AG10803 (cell line): ENCODE measurements around the gene CTAG1B.

Experiments used
- DNase-seq: peaks from one replicate; pipeline ENCODE4 v3.0.0; 2010; ENCODE audit warnings: low read depth
- H3K4me3 ChIP-seq: 2 replicates; pipeline ENCODE4 v1.5.1; 2011; ENCODE audit warnings: mild to moderate bottlenecking, low read length, control low read depth
- TF ChIP-seq, protein P1 (sequence below): conservative IDR thresholded peaks from 2 replicates; pipeline ENCODE4 v1.5.1; 2011; ENCODE audit warnings: mild to moderate bottlenecking, low read length, control low read depth, inconsistent platforms

Gene CTAG1B

GRCh38 chrX:154607370-154607769, 11.7 kb downstream of the CTAG1B start:
- TF ChIP-seq, protein P1, sequence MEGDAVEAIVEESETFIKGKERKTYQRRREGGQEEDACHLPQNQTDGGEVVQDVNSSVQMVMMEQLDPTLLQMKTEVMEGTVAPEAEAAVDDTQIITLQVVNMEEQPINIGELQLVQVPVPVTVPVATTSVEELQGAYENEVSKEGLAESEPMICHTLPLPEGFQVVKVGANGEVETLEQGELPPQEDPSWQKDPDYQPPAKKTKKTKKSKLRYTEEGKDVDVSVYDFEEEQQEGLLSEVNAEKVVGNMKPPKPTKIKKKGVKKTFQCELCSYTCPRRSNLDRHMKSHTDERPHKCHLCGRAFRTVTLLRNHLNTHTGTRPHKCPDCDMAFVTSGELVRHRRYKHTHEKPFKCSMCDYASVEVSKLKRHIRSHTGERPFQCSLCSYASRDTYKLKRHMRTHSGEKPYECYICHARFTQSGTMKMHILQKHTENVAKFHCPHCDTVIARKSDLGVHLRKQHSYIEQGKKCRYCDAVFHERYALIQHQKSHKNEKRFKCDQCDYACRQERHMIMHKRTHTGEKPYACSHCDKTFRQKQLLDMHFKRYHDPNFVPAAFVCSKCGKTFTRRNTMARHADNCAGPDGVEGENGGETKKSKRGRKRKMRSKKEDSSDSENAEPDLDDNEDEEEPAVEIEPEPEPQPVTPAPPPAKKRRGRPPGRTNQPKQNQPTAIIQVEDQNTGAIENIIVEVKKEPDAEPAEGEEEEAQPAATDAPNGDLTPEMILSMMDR, result no peak
- no peak for DNase-seq
- no peak overlapping the region for H3K4me3 ChIP-seq

DNA sequence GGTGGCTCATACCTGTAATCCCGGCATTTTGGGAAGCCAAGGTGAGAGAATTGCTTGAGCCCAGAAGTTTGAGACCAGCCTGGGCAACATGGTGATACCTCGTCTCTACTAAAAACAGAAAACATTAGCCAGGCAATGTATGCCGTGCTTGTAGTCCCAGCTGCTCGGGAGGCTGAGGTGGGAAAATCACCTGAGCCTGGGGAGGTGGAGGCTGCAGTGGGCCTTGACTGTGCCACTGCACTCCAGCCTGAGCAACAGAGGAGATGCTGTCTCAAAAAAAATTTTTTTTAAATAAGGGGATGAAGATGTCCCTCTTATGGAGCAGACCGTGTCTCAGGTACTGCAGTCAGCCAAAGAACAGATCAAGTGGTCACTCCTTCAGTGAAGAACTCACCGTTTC, 13.5 kb downstream of the CTAG1B start:
- no peak overlapping the region for H3K4me3 ChIP-seq
- TF ChIP-seq, protein P1, result no peak
- no peak for DNase-seq

DNA sequence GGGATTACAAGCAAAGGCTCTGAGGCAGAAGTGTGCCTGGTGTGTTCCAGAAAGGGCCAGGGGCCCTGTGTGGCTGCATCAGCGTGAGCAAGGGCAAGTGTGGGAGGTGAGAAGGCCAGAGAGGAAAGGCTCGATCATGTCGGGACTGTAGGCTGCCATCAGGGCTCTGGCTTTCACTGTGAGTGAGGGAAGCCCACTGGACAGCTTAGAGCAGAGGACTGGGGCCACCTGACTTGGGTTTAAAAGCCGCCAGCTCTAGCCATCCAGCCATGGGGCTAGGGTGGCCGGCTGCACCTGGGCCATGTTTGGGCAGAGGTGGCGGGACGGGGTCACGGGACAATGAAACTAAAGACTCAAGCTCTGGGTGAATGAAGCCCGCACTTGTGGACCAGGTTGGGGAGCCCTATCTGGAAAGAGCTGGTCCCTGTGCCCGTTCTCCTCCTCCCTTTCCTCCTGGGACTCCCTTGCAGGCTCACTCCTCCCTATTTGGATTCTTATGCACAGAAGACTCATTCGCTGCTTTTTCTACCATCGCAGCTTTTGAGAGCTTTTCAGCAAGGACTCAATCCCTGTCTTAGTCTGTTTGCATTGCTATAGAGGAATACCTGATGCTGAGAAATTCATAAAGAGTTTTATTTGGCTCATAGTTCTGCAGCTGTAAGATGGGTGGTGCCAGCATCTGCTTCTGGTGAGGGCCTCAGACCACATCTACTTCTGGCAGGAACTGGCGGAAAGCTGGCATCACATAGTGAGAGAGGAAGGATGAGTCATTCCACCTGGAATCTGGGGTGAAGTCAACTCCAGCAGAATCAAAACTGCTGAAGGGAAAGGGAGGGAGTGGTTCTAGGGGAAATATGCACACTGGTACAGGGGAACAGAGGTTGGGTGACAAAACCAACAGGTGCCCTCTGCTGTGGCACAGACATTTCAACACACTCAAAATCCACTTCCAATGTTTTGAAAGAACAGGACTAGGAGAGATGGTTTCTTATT, 15.3 kb downstream of the CTAG1B start:
- TF ChIP-seq, protein P1, result no peak
- DNase-seq, result peak; percentile 77
- no peak overlapping the region for H3K4me3 ChIP-seq

DNA sequence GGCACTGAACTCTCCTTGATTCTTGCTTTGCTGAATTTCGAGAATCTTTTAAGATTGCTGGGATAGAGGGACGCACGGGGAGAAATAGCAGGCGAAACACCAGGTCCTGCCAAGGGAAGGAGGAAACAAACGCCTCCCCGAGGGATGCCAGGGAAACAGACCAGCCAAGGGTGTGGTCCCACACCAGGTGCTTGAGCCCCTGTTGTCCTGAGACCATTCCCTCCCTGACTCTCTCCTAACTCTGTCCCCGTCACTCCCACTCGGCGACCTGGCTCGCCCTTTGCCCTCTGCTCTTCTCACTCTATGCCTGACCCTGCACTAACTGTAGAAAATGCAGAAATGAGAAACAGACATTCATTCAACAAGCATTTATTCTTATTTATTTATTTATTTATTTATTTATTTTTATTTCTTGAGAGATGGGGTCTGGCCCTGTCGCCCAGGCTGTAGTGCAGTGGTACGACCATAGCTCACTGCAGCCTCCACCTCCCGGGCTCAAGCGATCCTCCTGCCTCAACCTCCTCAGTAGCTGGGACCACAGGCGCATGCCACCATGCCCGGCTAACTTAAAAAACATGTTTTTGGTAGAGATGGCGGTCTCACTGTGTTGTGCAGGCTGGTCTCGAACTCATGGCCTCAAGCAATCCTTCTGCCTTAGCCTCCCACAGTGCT, 16.2 kb downstream of the CTAG1B start:
- TF ChIP-seq, protein P1, result no peak
- DNase-seq, result no peak
- no peak overlapping the region for H3K4me3 ChIP-seq

- no peak for DNase-seq
- TF ChIP-seq, protein P1, result no peak
- no peak overlapping the region for H3K4me3 ChIP-seq
Measured at GRCh38 chrX:154602226-154602625, 16.9 kb downstream of the CTAG1B start.

DNA sequence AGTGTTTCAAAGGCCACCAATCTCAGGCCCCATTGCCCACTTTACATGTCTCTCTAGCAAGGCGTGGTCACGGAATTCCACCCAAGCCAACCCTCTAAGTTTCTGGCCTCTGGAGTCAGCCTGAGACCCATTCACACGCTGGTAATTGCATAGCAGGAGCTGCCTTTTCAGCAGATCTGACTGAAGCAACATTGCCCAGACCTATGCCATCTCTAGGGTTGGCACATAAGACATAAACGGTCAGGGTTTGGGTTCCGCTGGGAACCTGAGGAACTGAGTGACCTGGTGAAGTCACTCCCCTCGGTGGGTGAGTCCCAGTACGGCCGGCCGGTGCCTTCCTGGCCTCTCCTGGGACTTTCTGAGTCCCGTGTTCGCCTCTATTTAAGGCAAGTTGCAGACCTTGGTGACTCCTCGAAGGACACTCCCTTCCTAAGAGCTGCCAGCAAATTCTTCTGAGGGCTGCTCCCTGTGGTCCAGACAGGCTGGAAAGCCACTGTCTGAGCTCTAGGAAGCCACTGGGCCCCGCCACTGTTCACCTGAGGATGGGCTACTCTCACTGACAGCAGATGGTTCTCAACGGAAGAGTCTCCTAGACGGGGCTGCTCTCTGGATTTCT, 18.2 kb downstream of the CTAG1B start:
- H3K4me3 ChIP-seq, result no peak overlapping the region
- DNase-seq, result peak; percentile 40
- TF ChIP-seq, protein P1, result no peak
